HuH-7 (cell line): Measurements from ENCODE around the gene LY6G6D.

Source experiments
- DNase-seq: peaks from one replicate; pipeline ENCODE4 v3.0.0; 2011; ENCODE audit warnings: low spot score

Gene LY6G6D

GRCh38 chr6:31715022-31715958, at the start of gene LY6G6D:
TSS of gene LY6G6D (plus strand) at chr6:31715348. CDS start at chr6:31715356, 8 bp downstream.
- no peak for DNase-seq

GRCh38 chr6:31665501-31666336, 49.4 kb upstream of the LY6G6D start, which contains the start of gene CSNK2B:
TSS of gene CSNK2B (plus strand) at chr6:31666080. CDS start at chr6:31666832, 752 bp downstream.
- DNase-seq: peak; percentile 90

GRCh38 chr6:31666337-31666965, 48.7 kb upstream of the LY6G6D start:
- DNase-seq: no peak

GRCh38 chr6:31669676-31670075, 45.5 kb upstream of the LY6G6D start, which contains the start of gene LY6G5B:
TSS of gene LY6G5B (plus strand) at chr6:31669976. CDS start at chr6:31670951, 975 bp downstream.
- no peak for DNase-seq

- DNase-seq: no peak
Observed at GRCh38 chr6:31676322-31676903, 38.7 kb upstream of the LY6G6D start.

- DNase-seq: no peak
Observed at GRCh38 chr6:31676904-31677303, 38.2 kb upstream of the LY6G6D start.

- DNase-seq: no peak
Observed at GRCh38 chr6:31677955-31678354, 37.2 kb upstream of the LY6G6D start.

GRCh38 chr6:31680226-31681134, 34.7 kb upstream of the LY6G6D start, which contains the start of gene LY6G5C:
TSS of gene LY6G5C (minus strand) at chr6:31681067. CDS start at chr6:31680373, 694 bp downstream.
- DNase-seq: peak; percentile 73

- no peak for DNase-seq
Observed at GRCh38 chr6:31681135-31681671, 33.9 kb upstream of the LY6G6D start.

- DNase-seq: no peak
Observed at GRCh38 chr6:31683591-31683990, 31.6 kb upstream of the LY6G6D start.

GRCh38 chr6:31686483-31686882, 28.7 kb upstream of the LY6G6D start:
- no peak for DNase-seq

GRCh38 chr6:31687321-31687720, 27.8 kb upstream of the LY6G6D start:
- no peak for DNase-seq

- DNase-seq: no peak
Observed at GRCh38 chr6:31687860-31688693, 27.1 kb upstream of the LY6G6D start.

GRCh38 chr6:31689249-31690110, 25.7 kb upstream of the LY6G6D start:
- no peak for DNase-seq

- peak; percentile 76 for DNase-seq
Observed at GRCh38 chr6:31690231-31691077, 24.7 kb upstream of the LY6G6D start.

GRCh38 chr6:31691078-31691463, 24.1 kb upstream of the LY6G6D start:
- no peak for DNase-seq

GRCh38 chr6:31691564-31692108, 23.5 kb upstream of the LY6G6D start:
- DNase-seq: no peak
